Nephron (organoid): ENCODE measurements around the gene EPM2AIP1.

ENCODE experiments used
- H3K27ac Mint-ChIP-seq, 3 experiments: 2 replicates each; pipeline ENCODE4 v1.8.0; 2020; ENCODE audit warnings: mixed read lengths in 3 of 3, mild to moderate bottlenecking in 2 of 3, moderate library complexity in 1 of 3
- H3K27me3 Mint-ChIP-seq: 2 replicates; pipeline ENCODE4 v1.8.0; 2021; ENCODE audit warnings: low read depth, mild to moderate bottlenecking, moderate library complexity, mixed read lengths
- H3K36me3 Mint-ChIP-seq: 2 replicates; pipeline ENCODE4 v1.8.0; 2020; ENCODE audit warnings: low read depth, mixed read lengths
- H3K4me1 Mint-ChIP-seq: 2 replicates; pipeline ENCODE4 v1.8.0; 2020; ENCODE audit warnings: mixed read lengths
- H3K4me3 Mint-ChIP-seq, 3 experiments: 2 replicates each; pipeline ENCODE4 v1.8.0; 2020; ENCODE audit warnings: mild to moderate bottlenecking in 3 of 3, mixed read lengths in 3 of 3, moderate library complexity in 2 of 3
- H3K9me3 Mint-ChIP-seq: 2 replicates; pipeline ENCODE4 v1.8.0; 2020; ENCODE audit warnings: mixed read lengths
- CTCF ChIP-seq, 3 experiments: fragments of 200-600 bp; sonication (generic); IDR thresholded peaks; one replicate each; pipeline ENCODE4 v1.5.0; 2021; ENCODE audit warnings: antibody characterized with exemption in 3 of 3; ENCODE audit not compliant: unreplicated experiment in 3 of 3

The EPM2AIP1 gene

GRCh38 chr3:37026851-37027250 is 33.9 kb upstream of the EPM2AIP1 start:
- Mint-ChIP-seq H3K4me1 (no peaks in the 10 kb centered on the region), H3K27ac (no peak overlapping the region), H3K4me3 (no peak overlapping the region), H3K9me3 (peaks cover 22% of the 10 kb centered on the region), H3K36me3 (peaks cover 88% of the 10 kb centered on the region), H3K27me3 (no peaks in the 10 kb centered on the region)
- TF ChIP-seq CTCF (IDR thresholded peaks at IDR 0.05; ENCODE audit: unreplicated experiment in 3 of 3) = no peak

DNA sequence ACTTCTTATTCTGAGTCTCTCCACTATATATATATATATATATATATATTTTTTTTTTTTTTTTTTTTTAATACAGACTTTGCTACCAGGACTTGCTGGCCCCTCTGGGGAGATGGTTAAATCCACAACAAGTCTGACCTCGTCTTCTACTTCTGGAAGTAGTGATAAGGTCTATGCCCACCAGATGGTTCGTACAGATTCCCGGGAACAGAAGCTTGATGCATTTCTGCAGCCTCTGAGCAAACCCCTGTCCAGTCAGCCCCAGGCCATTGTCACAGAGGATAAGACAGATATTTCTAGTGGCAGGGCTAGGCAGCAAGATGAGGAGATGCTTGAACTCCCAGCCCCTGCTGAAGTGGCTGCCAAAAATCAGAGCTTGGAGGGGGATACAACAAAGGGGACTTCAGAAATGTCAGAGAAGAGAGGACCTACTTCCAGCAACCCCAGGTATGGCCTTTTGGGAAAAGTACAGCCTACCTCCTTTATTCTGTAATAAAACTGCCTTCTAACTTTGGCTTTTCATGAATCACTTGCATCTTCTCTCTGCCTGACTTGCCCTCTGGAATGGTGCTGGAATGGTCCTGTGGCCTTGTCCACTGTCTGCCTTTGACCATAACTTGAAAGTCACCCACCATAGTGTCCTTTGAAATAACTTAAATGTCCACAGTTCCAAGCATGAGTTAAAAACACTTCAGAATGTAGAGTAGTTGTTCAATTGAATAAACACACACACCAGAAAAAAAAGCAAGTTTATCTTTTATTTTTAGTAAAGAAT is 32.8 kb upstream of the EPM2AIP1 start:
- no peak for TF ChIP-seq CTCF (IDR thresholded peaks at IDR 0.05; ENCODE audit: unreplicated experiment in 3 of 3)
- Mint-ChIP-seq H3K9me3 (peaks cover 22% of the 10 kb centered on the region), H3K4me1 (no peaks in the 10 kb centered on the region), H3K27ac (no peak overlapping the region), H3K27me3 (no peaks in the 10 kb centered on the region), H3K4me3 (no peak overlapping the region), H3K36me3 (peaks cover 88% of the 10 kb centered on the region)

- peaks cover 22% of the 10 kb centered on the region for H3K9me3 Mint-ChIP-seq
- TF ChIP-seq CTCF (IDR thresholded peaks at IDR 0.05; ENCODE audit: unreplicated experiment in 3 of 3) = no peak
- no peaks in the 10 kb centered on the region for H3K27me3 Mint-ChIP-seq
- no peaks in the 10 kb centered on the region for H3K4me1 Mint-ChIP-seq
- H3K4me3 Mint-ChIP-seq = no peak overlapping the region
- no peak overlapping the region for H3K27ac Mint-ChIP-seq
- peaks cover 94% of the 10 kb centered on the region for H3K36me3 Mint-ChIP-seq
Measured at GRCh38 chr3:37024820-37025405, 32.0 kb upstream of the EPM2AIP1 start.

- Mint-ChIP-seq H3K36me3 (peaks cover 99% of the 10 kb centered on the region), H3K4me3 (no peak overlapping the region), H3K4me1 (no peaks in the 10 kb centered on the region), H3K27ac (no peak overlapping the region), H3K9me3 (peaks cover 22% of the 10 kb centered on the region), H3K27me3 (no peaks in the 10 kb centered on the region)
- TF ChIP-seq CTCF (IDR thresholded peaks at IDR 0.05; ENCODE audit: unreplicated experiment in 3 of 3) = no peak
Measured at GRCh38 chr3:37024092-37024491, 31.2 kb upstream of the EPM2AIP1 start.

DNA sequence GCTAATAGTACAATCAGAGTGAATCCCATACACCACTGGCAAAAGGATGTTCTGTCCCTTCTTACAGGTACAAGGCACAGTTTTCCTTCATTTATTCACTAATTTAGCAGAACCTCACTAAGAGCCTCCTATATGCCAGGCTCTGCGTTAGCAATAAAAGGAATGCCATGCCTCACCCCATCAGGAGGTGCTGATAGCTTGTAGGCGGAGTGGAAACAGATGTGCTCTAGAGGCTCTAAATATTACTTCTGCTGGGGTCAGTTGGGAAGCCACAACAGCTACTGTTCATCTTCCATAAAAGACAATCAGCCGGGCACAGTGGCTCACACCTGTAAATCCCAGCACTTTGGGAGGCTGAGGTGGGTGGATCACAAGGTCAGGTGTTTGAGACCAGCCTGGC is 24.8 kb upstream of the EPM2AIP1 start:
- Mint-ChIP-seq H3K4me1 (no peaks in the 10 kb centered on the region), H3K4me3 (no peak overlapping the region), H3K36me3 (peaks cover 76% of the 10 kb centered on the region), H3K9me3 (peaks cover 5% of the 10 kb centered on the region), H3K27ac (no peak overlapping the region), H3K27me3 (no peaks in the 10 kb centered on the region)
- no peak for TF ChIP-seq CTCF (IDR thresholded peaks at IDR 0.05; ENCODE audit: unreplicated experiment in 3 of 3)

DNA sequence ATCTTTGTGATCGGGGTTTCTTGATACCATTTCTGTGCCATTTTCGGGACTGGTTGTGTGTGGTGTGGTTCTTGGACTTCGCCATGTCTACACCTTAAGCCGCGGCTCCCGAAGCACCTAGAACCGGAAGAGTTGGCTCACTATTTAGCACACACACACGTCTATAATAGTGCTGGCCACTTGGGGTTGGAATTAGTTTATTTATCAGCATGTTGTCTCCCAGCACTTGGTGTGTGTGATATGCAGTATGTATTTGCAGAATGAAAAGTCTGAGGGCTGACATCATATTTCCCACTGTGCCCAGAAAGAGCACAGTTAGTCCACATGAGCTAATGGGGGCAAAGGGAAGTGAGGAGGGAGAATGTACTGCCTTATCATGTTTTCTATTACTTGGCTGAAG is 24.0 kb upstream of the EPM2AIP1 start:
- Mint-ChIP-seq H3K4me3 (no peak overlapping the region), H3K4me1 (no peaks in the 10 kb centered on the region), H3K27me3 (no peaks in the 10 kb centered on the region), H3K36me3 (peaks cover 75% of the 10 kb centered on the region), H3K9me3 (no peaks in the 10 kb centered on the region), H3K27ac (no peak overlapping the region)
- no peak for TF ChIP-seq CTCF (IDR thresholded peaks at IDR 0.05; ENCODE audit: unreplicated experiment in 3 of 3)
